Measurements from ENCODE around the gene LTV1. TPM values are rescaled to one million over a fixed set of nuclear protein-coding genes. Genes with fewer than 3 reads are reported as not detected.

Gene LTV1
- total RNA-seq, 2 experiments from 2014 or later, result 34.3 to 36.3 TPM

DNA sequence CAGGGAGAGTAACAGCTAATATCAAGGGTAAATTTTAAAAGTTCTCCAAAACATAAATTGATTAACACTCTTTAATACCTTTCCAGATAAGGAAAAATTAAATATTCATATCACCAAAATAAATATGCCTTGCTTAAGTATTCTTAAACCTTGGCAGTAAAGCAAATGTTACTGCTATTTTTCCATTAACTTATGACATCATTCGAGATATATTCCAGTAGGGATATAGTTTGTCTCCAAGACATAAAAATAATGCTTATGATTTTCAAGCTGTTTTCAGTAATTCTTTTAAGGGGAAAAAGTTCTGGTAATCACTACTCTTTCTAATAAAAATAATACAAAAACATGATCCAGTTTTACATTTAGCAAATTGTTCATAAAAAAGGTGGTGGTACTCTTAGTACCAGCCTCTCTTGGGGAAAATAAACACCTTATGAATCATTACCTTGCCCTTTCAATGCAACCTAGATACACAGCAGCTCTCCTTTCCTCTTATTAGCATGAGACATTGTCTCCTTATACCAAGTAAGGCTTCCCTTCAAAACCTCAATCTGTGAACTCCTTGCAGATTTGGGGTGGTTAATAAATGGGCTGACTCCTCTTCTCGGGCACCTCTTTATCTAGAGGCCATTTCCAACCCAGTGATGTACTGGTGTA lies 31.5 kb upstream of the LTV1 start:
- ATAC-seq (peak; percentile 33), DNase-seq (no peak)
- H3K4me1 Mint-ChIP-seq, result peaks cover 15% of the 10 kb centered on the region
- ChIA-PET POLR2A (no interaction called here), CTCF (interaction anchor here (0.7 to 0.9 kb wide), 2 partner anchors 11 to 367 kb away, joined by 3 read pairs; no protein-coding TSS in a partner anchor)
- peaks cover 7% of the 10 kb centered on the region for H3K36me3 Mint-ChIP-seq (ENCODE audit: low read depth)
- no peaks in the 10 kb centered on the region for H3K9me3 Mint-ChIP-seq (ENCODE audit: low read depth)
- H3K27me3 Mint-ChIP-seq, result no peaks in the 10 kb centered on the region
- H3K27ac Mint-ChIP-seq, result no peak overlapping the region
- no peak overlapping the region for H3K4me3 Mint-ChIP-seq
- intact Hi-C loops (cut with DNase I, micrococcal nuclease), result no loop called here

DNA sequence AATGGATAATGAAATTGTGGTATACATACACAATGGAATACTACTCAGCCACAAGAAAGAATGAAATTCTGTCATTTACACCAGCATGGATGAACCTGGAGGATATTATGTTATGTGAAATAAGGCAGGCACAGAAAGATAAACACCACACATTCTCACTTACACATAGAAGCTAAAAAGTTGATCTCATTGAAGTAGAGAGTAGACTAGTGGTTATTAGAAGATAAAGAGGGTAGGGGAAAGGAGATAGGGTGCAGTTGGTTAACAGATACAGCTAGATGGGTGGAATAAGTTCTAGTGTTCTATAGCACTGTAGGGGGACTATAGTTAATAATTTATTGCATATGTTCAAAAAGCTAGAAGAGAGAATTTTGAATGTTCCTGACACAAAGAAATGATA lies 25.5 kb upstream of the LTV1 start:
- H3K27ac Mint-ChIP-seq, result no peak overlapping the region
- ChIA-PET POLR2A (no interaction called here), CTCF (interaction anchor here (1.1 kb wide), 1 partner anchor 18 kb away, joined by 3 read pairs; no protein-coding TSS in a partner anchor)
- no peak for ATAC-seq
- no peak overlapping the region for H3K4me3 Mint-ChIP-seq
- H3K27me3 Mint-ChIP-seq, result no peaks in the 10 kb centered on the region
- H3K4me1 Mint-ChIP-seq, result no peaks in the 10 kb centered on the region
- intact Hi-C loops (cut with DNase I, micrococcal nuclease), result no loop called here
- no peaks in the 10 kb centered on the region for H3K9me3 Mint-ChIP-seq (ENCODE audit: low read depth)
- no peaks in the 10 kb centered on the region for H3K36me3 Mint-ChIP-seq (ENCODE audit: low read depth)
- no peak for DNase-seq

GRCh38 chr6:143821359-143821758 lies 21.8 kb upstream of the LTV1 start:
- CTCF ChIA-PET, result no interaction called here
- ATAC-seq (no peak), DNase-seq (no peak)
- POLR2A ChIA-PET, result no interaction called here
- intact Hi-C loops (cut with DNase I, micrococcal nuclease), result no loop called here
- Mint-ChIP-seq H3K27ac (no peak overlapping the region), H3K4me1 (no peaks in the 10 kb centered on the region), H3K36me3 (ENCODE audit: low read depth) (peaks cover 5% of the 10 kb centered on the region), H3K27me3 (no peaks in the 10 kb centered on the region), H3K4me3 (no peak overlapping the region), H3K9me3 (ENCODE audit: low read depth) (no peaks in the 10 kb centered on the region)

GRCh38 chr6:143822584-143823024 lies 20.5 kb upstream of the LTV1 start:
- CTCF ChIA-PET, result interaction anchor here (0.7 to 2.0 kb wide), 3 partner anchors 11 to 120 kb away, joined by 3 to 6 read pairs (median 3); no protein-coding TSS in a partner anchor
- Mint-ChIP-seq H3K4me1 (no peaks in the 10 kb centered on the region), H3K9me3 (ENCODE audit: low read depth) (no peaks in the 10 kb centered on the region), H3K4me3 (no peak overlapping the region), H3K27ac (no peak overlapping the region), H3K36me3 (ENCODE audit: low read depth) (peaks cover 5% of the 10 kb centered on the region), H3K27me3 (no peaks in the 10 kb centered on the region)
- ATAC-seq (no peak), DNase-seq (no peak)
- POLR2A ChIA-PET, result no interaction called here
- intact Hi-C loops (cut with DNase I, micrococcal nuclease), result no loop called here

GRCh38 chr6:143823548-143823947 lies 19.6 kb upstream of the LTV1 start:
- ATAC-seq, result no peak
- no peak overlapping the region for H3K4me3 Mint-ChIP-seq
- H3K9me3 Mint-ChIP-seq (ENCODE audit: low read depth), result no peaks in the 10 kb centered on the region
- H3K27ac Mint-ChIP-seq, result no peak overlapping the region
- intact Hi-C loops (cut with DNase I, micrococcal nuclease), result no loop called here
- peaks cover 5% of the 10 kb centered on the region for H3K36me3 Mint-ChIP-seq (ENCODE audit: low read depth)
- no peaks in the 10 kb centered on the region for H3K4me1 Mint-ChIP-seq
- DNase-seq, result no peak
- CTCF ChIA-PET, result interaction anchor here (1.1 to 2.0 kb wide), 2 partner anchors 12 to 119 kb away, joined by 3 to 6 read pairs; no protein-coding TSS in a partner anchor
- POLR2A ChIA-PET, result no interaction called here
- H3K27me3 Mint-ChIP-seq, result no peaks in the 10 kb centered on the region

- H3K27me3 Mint-ChIP-seq, result no peaks in the 10 kb centered on the region
- ATAC-seq, result no peak
- intact Hi-C loops (cut with DNase I, micrococcal nuclease), result no loop called here
- DNase-seq, result no peak
- H3K4me3 Mint-ChIP-seq, result no peak overlapping the region
- H3K36me3 Mint-ChIP-seq (ENCODE audit: low read depth), result peaks cover 4% of the 10 kb centered on the region
- no peaks in the 10 kb centered on the region for H3K4me1 Mint-ChIP-seq
- POLR2A ChIA-PET, result interaction anchor here (0.6 kb wide), 2 partner anchors 12 to 386 kb away, joined by 3 read pairs; no protein-coding TSS in a partner anchor
- CTCF ChIA-PET, result interaction anchor here (0.6 to 1.1 kb wide), 3 partner anchors 13 to 829 kb away, joined by 3 to 5 read pairs (median 3); no protein-coding TSS in a partner anchor
- H3K27ac Mint-ChIP-seq, result no peak overlapping the region
- no peaks in the 10 kb centered on the region for H3K9me3 Mint-ChIP-seq (ENCODE audit: low read depth)
Measured at GRCh38 chr6:143828572-143828971, 14.6 kb upstream of the LTV1 start.

DNA sequence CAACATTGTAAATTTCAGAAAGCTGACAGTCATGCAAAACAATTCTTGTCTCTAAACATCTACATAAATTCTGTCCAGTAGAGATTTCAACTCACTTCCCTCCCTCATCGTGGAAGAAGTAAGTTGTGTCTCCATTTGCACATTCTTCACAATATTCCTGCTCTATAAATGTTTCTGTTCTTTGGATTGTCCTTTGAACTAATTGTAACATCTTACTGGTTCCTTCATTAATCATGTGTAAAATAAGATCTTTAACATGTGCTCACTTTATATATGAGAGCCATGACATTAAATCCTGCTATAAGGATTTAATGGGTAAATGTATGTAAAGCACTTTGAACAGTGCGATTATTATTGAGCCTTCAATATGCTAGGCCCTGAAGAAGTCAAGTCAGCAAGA lies 7.0 kb upstream of the LTV1 start:
- H3K27me3 Mint-ChIP-seq, result no peaks in the 10 kb centered on the region
- no peak overlapping the region for H3K4me3 Mint-ChIP-seq
- H3K36me3 Mint-ChIP-seq (ENCODE audit: low read depth), result no peaks in the 10 kb centered on the region
- no peak for DNase-seq
- ChIA-PET POLR2A (no interaction called here), CTCF (interaction anchor here (1.4 kb wide), 1 partner anchor 8 kb away, joined by 3 read pairs; no protein-coding TSS in a partner anchor)
- H3K27ac Mint-ChIP-seq, result no peak overlapping the region
- intact Hi-C loops (cut with DNase I, micrococcal nuclease), result no loop called here
- H3K9me3 Mint-ChIP-seq (ENCODE audit: low read depth), result no peaks in the 10 kb centered on the region
- no peak for ATAC-seq
- H3K4me1 Mint-ChIP-seq, result peaks cover 3% of the 10 kb centered on the region

GRCh38 chr6:143838395-143838794 lies 4.7 kb upstream of the LTV1 start:
- DNase-seq (no peak), ATAC-seq (no peak)
- no peaks in the 10 kb centered on the region for H3K27me3 Mint-ChIP-seq
- H3K4me3 Mint-ChIP-seq, result no peak overlapping the region
- peaks cover 7% of the 10 kb centered on the region for H3K4me1 Mint-ChIP-seq
- H3K27ac Mint-ChIP-seq, result no peak overlapping the region
- H3K36me3 Mint-ChIP-seq (ENCODE audit: low read depth), result no peaks in the 10 kb centered on the region
- no peaks in the 10 kb centered on the region for H3K9me3 Mint-ChIP-seq (ENCODE audit: low read depth)
- ChIA-PET POLR2A (no interaction called here), CTCF (no interaction called here)
- intact Hi-C loops (cut with DNase I, micrococcal nuclease), result no loop called here

DNA sequence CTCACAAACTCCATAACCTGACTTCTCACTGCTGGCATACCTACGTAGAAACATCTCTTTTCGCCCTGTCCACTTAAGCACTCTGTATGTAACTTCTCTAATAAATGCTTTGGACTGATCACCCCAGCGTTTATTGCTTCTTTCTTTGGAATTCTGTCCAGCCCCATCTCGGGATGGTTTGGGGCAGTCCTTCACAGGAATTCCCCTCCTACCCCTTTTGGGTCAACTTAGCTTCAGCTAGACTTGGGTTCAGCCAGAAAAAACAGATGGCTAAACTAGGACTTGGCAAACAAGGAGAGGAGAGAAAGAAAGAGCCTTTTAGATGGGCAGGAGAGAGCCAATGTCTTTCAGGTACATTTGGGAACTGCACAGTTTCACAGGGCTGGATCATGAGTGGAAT lies 3.9 kb upstream of the LTV1 start:
- intact Hi-C loops (cut with DNase I, micrococcal nuclease), result no loop called here
- Mint-ChIP-seq H3K4me3 (no peak overlapping the region), H3K36me3 (ENCODE audit: low read depth) (peaks cover 7% of the 10 kb centered on the region), H3K27ac (no peak overlapping the region), H3K4me1 (peaks cover 13% of the 10 kb centered on the region), H3K27me3 (no peaks in the 10 kb centered on the region), H3K9me3 (ENCODE audit: low read depth) (no peaks in the 10 kb centered on the region)
- DNase-seq (no peak), ATAC-seq (no peak)
- ChIA-PET CTCF (no interaction called here), POLR2A (no interaction called here)

- ChIA-PET POLR2A (interaction anchor here (0.6 kb wide), 1 partner anchor 12 kb away, joined by 3 read pairs; no protein-coding TSS in a partner anchor), CTCF (interaction anchor here (0.7 to 0.8 kb wide), 2 partner anchors 20 to 430 kb away, joined by 3 read pairs; no protein-coding TSS in a partner anchor)
- Mint-ChIP-seq H3K9me3 (ENCODE audit: low read depth) (no peaks in the 10 kb centered on the region), H3K27me3 (no peaks in the 10 kb centered on the region), H3K27ac (no peak overlapping the region), H3K4me3 (no peak overlapping the region), H3K36me3 (ENCODE audit: low read depth) (peaks cover 18% of the 10 kb centered on the region), H3K4me1 (peaks cover 23% of the 10 kb centered on the region)
- no peak for DNase-seq
- intact Hi-C loops (cut with DNase I, micrococcal nuclease), result loop anchor here (5.0 kb wide), 5 partner anchors 163 to 1693 kb away; partner anchors contain the start of genes ADAT2 (in 1 of the 2), NMBR (in 1 of the 2), PEX3 (in 1 of the 2) and PHACTR2 (in 1 of the 2)
- ATAC-seq, result no peak
Measured at GRCh38 chr6:143840595-143841265, 2.4 kb upstream of the LTV1 start.

DNA sequence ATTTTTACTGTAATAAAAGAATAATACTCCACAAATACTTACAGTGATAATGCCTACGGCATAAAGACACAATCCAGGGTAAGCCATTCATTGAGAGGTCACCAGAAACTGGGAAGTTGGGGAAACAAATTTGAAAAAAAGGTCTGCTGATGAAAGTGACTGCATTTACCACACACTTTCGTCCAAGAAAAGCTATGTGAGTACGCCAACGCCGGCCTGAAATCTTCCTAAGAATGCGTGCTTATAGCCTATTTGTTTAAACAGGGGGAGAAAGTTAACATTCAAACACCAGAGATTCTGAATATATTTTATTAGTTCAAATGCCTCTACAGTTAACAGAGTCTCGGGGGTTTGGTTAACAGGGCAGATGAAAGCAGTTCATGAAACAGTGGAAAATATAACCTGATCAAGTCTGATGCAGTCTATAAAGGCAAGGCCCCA lies 657 bp upstream of the LTV1 start:
- ATAC-seq, result peak; percentile 62
- Mint-ChIP-seq H3K4me3 (peak overlapping the region; percentile 93), H3K36me3 (ENCODE audit: low read depth) (peaks cover 33% of the 10 kb centered on the region), H3K27me3 (no peaks in the 10 kb centered on the region), H3K4me1 (peaks cover 33% of the 10 kb centered on the region), H3K9me3 (ENCODE audit: low read depth) (no peaks in the 10 kb centered on the region), H3K27ac (peak overlapping the region; percentile 96)
- POLR2A ChIA-PET, result interaction anchor here (0.5 to 1.5 kb wide), 7 partner anchors 15 to 406 kb away, joined by 3 to 6 read pairs (median 3); no protein-coding TSS in a partner anchor
- intact Hi-C loops (cut with DNase I, micrococcal nuclease), result loop anchor here (2.0 to 5.0 kb wide), 9 partner anchors 36 to 1695 kb away; partner anchors contain the start of genes PHACTR2 (in 2 of the 2), ADAT2 (in 1 of the 2), FUCA2 (in 1 of the 2) and NMBR (in 1 of the 2)
- CTCF ChIA-PET, result interaction anchor here (0.8 to 1.3 kb wide), 3 partner anchors 10 to 96 kb away, joined by 3 to 5 read pairs (median 3); no protein-coding TSS in a partner anchor
- DNase-seq, result no peak
